ENCODE data around the gene SBNO1.
"Not testable (repeated sequence)": the region's sequence is repeated elsewhere in the genome, so short reads cannot be mapped to it uniquely, and the experiment has no call there.

SBNO1 gene

DNA sequence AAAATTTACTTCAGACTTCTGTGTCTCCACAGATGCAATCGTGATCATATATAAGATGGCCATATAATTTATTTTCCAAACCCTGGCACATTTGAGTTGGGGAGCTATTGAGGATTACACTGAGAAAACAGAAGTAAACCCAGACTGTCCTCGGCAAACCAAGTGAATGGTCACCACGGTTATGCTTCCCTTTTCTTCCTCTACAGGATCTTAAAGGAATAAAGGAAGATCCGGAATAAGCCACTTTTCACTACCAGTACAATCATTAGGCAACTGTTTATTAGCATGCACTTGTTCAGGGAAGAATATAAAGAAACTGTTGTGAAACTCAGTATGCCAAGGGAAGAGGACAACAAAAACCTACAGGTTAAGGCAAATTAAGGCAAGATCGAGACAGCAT lies 27.6 kb downstream of the SBNO1 start:
- DNase-seq, result no peak

DNA sequence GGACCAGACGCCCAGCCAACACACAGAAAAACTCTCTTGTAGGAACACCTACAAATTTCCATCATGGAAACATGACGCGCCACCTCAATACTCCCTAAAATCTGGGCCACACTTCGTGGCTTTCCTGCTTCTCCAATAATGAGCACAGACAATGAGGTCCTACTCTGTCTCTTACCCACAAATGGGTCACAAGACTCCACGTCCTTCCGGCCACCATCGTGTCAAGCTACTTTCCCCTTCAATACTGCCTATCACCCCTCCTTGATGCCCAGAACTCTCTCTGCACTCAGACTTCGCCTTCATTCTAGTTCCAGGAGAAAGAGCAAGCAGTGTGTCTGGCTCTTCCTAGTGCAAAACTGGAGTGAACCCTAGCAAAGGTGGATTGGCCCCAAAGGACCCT lies 28.1 kb downstream of the SBNO1 start:
- DNase-seq, result no peak

DNA sequence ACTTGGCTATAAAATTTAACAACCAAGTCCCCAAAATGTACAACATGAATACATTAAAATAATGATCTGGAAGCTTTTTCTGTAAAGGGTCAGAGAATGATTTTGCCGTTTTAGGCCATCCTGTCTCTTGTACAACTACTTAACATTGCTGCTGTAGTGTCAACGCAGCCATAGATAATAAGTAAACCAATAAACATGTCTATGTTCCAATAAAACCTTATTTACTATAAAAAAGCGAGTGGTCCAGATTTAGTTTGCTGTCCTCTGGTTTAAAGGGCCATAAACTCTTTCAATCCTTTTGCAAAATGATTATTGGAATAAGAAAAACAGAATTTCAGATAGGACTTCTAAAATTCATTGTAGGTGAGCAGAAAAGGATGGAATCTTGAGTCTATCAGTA lies 29.2 kb downstream of the SBNO1 start:
- no peak for DNase-seq

DNA sequence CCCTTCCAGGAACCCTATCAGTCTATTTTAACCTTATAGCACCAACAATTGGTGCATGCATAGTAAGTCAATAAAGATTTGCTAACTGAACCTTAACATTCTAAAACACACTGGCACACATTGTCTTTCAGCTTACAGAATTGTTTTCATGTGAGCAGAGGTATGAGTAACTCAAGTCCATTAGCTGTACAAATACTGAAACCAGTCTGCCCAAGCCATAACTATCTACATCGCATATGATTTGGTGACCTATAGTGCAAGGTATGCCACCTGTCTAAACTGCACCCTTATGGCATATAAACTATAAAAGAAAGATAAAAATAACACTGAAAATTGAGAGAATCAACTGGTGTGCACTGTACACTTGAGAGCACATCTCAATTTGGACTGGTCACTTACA lies 34.8 kb downstream of the SBNO1 start:
- DNase-seq, result no peak

DNA sequence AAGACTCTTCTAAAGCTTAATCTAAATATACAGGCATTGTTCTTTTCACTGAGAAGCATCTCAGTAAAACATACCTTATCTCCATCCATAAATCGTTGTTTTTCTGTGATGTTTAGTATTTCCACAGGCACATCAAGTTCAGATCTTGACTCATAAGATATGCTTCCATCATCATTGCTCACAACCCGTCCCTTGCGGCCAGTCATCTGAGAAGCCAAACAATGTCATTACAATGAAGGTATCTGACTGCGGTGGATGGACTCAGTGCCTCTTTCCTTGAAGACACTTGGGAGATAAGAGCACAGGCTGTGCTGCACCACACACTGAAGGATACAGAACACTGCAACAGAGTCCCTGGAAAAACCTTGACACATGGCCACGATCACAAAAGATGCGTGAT lies 44.8 kb downstream of the SBNO1 start:
- DNase-seq, result no peak

DNA sequence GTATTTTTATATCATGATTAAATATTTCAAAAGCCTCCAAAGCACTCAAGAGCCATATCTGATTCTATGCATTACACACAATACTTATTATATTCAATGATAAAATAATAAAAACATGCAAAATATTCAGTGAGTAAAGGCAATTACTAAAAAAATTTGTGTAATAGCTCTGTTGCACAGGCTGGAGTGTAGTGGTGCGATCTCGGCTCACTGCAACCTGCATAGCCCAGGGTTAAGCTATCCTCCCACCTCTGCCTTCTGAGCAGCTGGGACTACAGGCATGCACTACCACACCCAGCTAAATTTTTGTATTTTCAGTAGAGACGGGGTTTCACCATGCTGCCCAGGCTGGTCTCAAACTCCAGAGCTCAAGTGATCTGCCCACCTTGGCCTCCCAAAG lies 45.4 kb downstream of the SBNO1 start:
- no peak for DNase-seq

DNA sequence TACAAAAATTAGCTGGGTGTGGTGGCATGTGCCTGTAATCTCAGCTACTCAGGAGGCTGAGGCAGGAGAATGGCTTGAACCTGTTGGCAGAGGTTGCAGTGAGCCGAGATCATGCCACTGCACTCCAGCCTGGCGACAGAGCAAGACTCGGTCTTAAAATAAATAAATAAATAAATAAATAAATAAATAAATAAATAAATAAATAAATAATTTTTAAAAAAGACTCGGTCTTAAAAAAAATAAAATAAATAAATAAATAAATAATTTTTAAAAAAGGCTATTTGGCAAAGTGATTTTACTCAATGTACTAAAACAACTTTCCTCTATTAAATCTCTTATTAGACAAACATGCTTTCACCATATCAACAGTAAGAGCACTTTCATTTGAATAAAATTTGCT lies 51.6 kb downstream of the SBNO1 start:
- DNase-seq, result not testable (repeated sequence)

DNA sequence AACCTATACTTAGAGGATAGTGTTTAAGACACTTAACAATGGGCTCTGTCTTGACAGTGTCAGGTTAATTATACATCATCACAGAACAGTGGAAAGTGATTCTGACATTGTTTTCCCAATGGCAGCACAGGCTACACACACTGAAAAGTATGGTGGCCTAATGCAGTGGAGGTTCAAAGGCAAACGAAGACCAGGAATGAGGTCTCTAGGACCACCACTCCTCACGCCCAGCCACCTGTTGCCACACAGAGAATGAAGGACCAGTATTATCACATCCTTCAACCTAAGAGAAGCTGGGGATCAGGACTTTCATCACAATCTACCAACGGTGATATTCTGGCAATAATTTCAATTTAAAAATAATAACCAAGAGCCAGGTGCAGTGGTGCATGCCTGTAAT lies 58.4 kb downstream of the SBNO1 start:
- DNase-seq, result no peak

DNA sequence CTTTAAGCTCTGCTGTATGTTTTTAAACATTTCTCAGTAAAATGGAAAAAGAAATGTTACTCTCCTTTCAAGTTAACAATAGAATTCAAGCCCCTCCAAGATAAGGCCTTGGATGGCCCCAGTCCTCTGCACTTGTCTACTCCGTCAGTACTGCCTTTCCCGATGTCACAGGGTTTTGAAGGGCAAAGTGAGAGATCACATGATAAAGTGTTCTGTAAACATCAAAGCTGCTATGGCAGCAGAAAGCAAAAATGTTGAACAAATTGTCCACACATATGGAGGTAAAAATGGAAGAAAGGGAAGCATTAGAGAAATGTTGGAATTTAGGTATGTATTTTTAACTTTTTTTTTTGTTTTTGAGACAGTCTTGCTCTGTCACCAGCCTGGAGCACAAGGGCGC lies 59.5 kb downstream of the SBNO1 start:
- DNase-seq, result no peak

DNA sequence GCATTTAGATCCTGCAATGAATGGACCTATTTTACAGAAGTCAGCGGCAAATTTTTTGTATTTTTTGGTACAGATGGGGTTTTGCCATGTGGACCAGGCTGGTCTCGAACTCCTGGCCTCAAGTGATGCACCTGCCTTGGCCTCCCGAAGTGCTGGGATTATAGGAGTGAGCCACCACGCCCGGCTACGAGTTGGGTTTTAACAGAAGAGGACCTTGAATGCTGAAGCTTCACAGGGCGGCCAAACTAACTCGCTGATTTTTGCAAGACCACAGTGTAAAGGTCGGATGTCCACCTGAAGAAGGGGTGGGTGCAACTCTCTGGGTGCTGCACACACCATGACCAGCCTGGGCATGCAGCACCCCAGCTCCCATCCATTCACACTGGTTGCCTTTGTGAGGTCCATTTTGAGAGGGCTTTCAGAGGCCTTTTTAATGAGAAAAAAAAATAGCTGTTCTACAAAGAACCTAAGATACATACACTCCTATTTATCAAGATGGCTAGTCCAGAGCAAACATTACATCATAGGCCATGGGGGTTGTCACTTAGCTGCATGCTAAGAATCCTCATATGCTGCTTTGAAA lies 71.4 kb downstream of the SBNO1 start:
- DNase-seq, result no peak

DNA sequence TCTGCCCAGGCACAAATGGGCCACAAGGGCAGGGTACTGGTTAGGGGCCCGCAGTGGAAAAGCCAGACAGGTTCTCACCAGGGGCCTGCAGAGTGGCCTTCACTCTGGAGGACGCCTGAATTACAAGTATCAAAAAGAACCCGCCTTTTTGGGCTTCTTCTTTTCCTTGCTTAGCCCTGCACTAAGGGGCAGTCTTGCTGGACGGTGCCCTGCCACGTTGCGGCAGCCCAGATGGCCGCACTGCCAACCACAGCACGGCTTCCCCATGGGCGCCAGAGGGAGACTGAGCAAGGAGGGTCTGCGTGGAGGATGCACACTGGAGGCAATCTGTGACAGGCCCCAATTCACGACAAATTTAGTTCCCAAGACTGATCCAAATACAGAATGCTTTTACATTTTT lies 74.7 kb downstream of the SBNO1 start:
- DNase-seq, result no peak

DNA sequence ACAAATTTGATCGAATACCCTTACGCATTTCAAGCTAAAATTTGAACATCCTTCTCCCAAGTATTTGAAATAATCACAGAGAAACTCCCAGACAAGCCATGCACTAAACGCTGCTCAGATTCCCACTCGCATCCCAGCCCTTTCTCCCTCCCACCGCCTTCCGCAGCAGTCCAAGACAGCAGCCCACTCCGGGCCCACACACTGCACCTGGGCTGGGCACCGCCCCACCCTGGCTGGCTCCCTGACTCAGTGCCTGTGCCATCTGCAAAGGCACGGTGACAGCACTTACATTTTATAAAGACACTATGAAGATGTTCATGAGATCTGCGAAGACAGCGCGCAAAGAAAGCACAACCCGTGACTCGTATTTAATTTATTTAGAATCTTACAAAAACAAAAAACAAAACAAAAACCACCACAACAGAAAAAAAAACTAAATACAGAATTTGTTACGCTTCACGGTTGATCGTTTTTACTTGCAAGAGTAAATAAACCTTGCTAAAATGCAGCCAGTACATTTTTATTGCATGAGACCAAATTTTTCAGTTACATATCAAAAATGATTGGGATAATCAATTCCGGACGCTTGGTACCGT lies 75.8 kb downstream of the SBNO1 start:
- DNase-seq, result no peak

DNA sequence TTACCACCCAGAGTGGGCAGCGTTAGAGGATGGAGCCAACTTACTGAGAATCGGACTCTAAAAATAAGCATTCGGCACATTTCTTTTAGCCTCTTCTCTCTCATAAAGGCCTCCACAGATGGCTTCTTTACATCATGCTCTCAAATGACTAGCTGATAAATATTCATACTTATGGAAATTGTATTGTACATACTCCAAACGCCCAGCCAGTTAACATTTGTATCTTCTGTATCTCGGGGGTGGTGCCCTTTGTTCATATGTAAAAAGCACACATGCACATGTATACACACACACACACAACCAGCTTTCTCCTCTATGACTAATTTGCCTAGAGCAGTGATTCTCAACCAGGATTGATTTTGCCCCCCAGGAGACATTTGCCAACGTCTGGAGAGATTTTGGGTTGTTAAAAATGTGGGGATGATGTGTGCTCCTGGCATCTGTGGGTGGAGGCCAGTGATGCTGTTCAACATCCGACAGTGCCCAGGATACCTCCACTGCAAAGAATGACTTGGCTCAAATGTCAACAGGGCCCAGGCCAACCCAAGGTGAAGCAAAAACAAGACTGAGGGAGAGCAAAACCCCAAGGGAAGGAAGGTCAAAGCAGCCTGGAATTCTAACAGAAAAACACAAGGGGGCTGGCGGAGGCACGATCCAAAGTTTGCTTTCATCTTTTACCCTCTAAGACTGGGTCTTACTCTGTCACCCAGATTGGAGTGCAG lies 77.8 kb downstream of the SBNO1 start:
- no peak for DNase-seq

DNA sequence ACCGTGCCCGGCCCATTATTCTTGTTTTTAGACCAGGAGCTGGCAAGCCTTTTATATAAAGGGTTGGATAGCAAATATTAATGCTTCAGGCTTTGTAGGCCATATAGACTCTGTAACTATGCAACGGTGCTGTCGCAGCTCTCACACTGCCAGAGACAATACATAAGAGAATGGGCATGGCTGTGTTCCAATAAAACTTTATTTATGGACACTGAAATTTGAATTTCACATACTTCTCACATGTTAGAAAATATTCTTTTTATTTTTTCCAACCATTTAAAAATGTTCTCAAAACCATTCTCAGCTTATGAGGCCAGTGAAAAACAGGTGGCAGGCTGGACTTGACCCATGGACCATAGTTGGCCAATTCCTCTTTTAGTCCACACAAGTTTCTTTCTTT lies 80.0 kb downstream of the SBNO1 start:
- DNase-seq, result no peak

DNA sequence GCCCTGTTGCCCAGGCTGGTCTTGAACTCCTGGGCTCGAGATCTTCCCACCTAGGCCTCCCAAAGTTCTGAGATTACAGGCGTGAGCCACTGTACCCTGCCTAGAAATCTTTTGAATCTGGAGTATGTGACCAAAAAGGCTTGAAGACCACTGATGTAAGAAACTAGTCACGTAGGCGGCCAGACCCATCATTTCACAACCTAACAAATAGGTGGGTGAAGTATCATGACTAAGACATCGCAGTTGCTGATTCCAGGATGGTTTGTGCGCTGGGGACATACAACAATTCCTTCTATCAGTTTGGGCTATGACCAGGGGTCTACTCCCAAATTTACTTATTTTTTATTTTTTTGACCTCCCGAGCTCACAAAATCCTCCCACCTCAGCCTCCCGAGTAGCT lies 81.2 kb downstream of the SBNO1 start:
- DNase-seq, result no peak

DNA sequence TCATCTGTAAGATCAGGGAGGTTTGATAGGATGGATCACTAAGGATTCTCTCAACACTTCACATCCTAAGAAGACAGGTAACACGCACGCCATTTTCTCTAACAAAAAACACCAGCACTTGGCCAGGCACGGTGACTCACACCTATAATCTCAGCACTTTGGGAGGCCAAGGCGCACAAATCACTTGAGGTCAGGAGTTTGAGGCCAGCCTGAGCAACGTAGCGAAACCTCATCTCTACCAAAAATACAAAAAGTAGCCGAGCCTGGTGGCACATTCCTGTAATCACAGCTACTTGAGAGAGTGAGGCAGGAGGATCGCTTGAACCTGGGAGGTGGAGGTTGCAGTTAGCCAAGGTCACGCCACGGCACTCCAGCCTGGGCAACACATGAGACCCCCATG lies 82.5 kb downstream of the SBNO1 start:
- no peak for DNase-seq

DNA sequence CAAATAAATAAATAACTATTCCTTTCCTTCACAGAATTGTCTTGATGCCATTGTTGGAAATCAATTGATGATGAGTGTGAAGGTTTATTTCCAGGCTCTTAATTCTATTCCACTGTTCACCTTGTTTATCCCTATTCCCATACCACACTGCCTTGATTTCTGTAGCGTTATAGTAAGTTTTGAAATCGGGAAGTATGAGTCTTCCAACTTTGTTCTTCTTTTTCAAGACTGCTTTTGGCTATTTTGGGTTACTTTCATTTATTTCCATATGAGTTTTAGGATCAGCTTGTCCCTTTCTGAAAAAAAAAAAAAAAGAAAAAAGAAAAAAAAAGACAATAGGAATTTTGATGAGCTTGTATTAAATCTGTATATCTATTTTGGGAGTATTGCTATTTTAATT lies 83.7 kb downstream of the SBNO1 start:
- no peak for DNase-seq

DNA sequence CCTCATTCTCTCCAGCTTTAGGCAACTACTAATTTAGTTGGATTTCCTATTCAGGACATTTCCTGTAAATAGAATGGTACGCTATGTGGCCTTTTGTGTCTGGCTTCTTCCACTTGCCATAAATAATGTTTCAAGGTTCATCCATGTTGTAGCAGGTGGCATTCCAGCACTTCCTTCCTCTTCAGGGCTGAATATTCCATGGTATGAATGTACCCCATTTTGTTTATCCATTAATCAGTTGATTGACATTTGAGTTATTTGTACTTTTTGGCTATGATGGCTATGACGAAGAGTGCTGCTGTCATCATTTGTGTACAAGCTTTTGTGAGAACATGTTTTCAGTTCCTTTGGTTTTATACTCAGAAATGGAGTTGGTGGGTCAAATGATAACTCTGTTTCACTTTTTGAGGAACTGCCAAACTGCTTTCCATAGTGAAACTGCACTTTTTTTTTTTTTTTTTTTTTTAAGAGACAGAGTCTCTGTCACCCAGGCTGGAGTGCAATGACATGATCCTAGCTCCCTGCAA lies 86.5 kb downstream of the SBNO1 start:
- no peak for DNase-seq

DNA sequence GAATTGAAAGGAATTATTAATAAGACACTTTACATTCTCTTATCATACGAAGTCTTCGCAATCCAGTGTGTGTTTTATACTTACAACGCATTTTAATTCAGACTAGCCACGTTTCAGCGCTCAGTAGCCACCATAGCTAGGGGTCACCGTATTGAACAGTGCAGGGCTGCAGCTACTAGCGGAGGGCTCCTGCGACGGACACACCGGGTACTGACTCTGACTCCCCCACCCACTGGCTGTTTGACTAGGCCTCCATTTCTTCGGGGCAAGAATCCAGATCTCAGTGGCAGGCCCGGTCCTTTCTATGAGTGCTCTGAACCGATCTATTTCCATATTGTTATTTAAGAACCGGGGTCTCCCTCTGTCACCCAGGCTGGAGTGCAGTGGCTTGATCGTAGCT lies 91.5 kb downstream of the SBNO1 start:
- DNase-seq, result peak; percentile 15

DNA sequence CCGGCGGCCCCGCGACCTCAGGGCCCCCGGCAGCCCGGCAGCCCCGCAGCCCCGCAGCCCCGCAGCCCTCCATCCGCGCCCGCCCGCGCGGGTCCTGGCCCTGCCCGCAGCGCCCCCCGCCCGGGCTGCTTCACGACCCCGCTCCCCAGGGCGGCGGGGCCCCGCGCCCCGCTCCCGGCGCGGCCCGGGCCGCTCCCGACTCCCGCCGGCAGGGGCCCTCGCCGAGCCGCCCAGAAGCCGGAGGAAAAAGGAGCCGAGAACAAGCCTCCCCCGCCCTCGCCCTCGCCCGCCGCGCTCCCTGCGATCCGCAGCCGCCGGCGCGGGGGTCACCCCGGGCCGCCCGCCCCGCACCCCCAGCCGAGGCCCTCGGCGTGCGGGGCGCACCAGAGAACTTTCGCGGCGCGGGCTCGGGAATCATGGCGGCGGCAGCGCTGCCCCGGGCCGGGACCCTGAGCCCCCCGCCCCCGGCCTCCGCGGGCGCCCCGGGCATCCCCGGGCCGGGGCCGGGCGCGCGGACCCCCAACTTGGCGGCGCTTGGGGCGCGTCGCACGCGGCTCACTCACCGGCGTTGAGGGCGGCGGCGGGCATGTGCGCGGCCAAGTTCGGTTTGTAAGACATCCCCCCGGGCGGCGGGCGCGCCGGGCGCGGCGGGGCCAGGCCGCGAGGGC lies 93.5 kb downstream of the SBNO1 start:
- peak; percentile 85 for DNase-seq

DNA sequence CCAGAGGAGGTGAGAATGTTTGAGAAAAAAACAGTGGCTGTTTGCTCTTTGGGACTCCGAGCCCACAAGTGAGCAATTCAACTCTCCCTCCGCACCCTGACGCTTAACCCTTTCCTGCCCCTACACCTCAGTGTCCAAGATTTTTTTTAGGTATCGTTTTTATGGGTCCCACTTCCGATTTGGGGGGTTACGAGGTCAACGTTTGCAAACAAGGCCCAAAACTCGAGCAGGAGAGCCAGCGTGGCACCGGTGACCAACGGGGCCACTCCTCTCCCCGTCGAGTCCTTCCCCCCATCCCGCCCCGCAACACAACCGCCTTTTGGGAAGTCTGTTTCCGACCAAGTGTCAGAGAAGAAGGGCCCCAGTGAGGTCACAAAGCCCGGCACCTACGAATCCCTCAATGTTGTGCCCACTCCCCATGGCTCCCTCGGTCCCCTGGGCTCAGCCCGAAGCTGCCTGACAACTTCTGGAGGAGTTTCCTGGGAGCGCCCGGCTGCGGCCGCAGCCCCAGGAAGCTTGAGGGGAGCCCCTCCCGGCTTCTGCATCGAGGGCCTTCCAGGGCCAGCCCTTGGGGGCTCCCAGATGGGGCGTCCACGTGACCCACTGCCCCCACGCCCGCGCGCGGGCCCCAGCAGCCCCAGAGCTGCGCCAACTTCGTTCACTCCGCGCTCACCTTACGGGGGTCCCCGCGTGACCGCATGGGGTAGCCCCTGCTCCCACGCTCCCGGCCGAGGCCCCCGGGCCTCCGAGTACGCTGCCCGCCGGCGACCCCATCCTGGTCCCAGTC lies 94.2 kb downstream of the SBNO1 start:
- peak; percentile 75 for DNase-seq

DNA sequence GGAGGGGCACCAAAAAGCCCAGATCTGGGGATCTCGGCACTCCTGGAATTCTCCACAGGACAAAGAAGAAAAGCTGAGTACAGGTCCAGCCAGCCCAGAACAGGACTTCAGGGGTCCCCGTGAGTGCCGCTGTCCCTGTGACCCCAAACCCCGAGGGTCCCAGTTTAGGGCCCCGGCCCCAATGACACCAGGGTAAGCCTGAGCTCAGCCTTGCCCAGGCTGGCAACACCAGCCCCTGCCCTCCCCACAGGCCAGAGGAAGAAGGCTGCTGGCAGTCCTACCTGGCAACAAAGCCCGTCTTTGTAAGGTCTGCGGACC lies 94.8 kb downstream of the SBNO1 start:
- DNase-seq, result no peak

DNA sequence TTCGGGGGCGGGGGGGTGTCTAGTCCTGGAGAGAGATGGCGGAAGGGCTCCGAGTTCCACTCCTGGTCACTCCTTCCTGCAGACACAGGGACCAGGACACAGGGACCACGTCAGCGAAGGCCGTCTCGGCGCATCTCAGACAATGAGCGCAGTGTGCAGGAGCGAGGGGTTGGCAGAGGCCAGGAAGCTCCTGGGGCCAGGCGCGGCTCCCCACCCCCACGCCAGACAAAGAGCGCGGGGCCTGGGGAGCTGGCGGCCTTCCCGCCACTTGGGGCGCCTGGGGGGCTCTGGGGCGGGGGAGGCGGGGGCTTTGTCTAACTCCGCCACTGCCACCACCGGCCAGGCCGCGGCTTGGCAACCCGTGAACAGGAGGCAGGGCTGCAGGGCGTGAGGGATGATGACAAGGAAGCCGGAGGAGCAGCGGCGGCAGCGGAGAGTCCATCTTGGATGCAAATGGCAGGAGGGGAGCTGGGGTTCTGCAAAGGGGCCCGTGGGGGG lies 95.2 kb downstream of the SBNO1 start:
- peak; percentile 93 for DNase-seq

Data from eye (tissue), 1 donor.